HG02623 (cell line): ENCODE data around the gene DDX1.

ENCODE experiments used
- ATAC-seq: cut with Tn5 transposase; IDR thresholded peaks from one replicate; pipeline ENCODE4 v1.9.1; 2021; ENCODE audit warnings: moderate library complexity; ENCODE audit not compliant: unreplicated experiment

DDX1 gene

DNA sequence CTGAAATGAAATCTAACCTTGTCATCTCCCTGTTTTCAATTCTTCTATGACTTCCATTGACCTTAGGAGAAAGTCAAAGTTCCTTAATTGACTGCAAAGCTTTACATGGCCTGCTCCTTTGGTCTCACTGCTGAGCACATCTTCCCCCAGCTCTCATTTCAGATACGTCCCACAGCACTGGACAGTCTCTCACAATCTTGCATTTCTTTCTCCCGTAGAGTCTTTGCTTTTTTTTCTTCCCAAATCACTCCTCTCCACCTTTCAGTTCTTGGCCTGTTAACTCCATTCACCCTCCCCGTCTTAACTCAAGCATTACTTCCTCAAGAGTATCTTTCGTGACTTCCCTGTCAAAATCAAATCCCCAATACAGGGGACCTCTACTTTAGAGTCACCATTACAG is 67.2 kb downstream of the DDX1 start:
- ATAC-seq: no peak

- ATAC-seq: no peak
Observed at GRCh38 chr2:15660491-15661294, 69.0 kb downstream of the DDX1 start.

GRCh38 chr2:15661295-15661569 is 69.6 kb downstream of the DDX1 start:
- ATAC-seq: no peak

- ATAC-seq: no peak
Observed at GRCh38 chr2:15662026-15662425, 70.4 kb downstream of the DDX1 start.

GRCh38 chr2:15662579-15662978 is 70.9 kb downstream of the DDX1 start:
- no peak for ATAC-seq

GRCh38 chr2:15663802-15664201 is 72.1 kb downstream of the DDX1 start:
- ATAC-seq: no peak

DNA sequence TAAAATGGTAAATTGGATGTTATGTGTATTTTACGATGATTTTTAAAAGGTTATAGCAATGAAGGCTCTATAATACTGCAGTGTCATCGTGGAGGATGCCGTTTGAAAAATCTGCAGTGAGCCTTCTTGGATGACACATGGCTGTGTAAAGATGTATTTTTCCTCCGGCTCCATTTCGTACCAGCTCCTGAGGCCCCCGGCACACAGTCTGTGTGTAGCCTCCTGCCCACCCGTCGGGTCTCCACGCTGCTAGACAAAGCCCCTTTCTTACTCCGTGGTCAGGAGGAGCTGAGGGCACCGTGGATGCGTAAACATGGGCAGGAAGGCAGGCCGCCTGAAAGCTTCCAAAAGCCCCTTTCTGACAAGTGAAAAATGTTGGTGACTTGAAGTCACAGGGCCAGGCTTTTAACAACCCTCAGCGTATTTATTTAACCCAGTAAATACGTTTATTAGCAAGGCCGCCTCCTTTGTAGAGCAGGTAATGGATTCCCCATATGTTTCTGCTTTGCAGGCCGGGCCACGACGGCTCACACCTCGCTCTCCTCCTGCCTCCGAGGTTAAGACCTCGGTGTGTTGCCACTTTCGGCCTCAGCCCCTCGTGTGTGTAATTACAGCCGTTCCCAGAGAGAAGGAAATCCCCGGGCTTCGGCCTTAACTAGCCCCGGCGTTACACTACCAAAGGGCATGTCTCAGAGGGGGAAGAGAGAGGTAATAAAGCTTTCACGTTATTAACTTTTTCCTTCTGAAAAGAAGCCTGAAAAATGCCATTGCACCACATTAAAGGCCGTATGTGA is 72.8 kb downstream of the DDX1 start:
- no peak for ATAC-seq

- no peak for ATAC-seq
Observed at GRCh38 chr2:15665067-15665942, 73.6 kb downstream of the DDX1 start.

GRCh38 chr2:15665943-15666460 is 74.3 kb downstream of the DDX1 start:
- ATAC-seq: no peak

DNA sequence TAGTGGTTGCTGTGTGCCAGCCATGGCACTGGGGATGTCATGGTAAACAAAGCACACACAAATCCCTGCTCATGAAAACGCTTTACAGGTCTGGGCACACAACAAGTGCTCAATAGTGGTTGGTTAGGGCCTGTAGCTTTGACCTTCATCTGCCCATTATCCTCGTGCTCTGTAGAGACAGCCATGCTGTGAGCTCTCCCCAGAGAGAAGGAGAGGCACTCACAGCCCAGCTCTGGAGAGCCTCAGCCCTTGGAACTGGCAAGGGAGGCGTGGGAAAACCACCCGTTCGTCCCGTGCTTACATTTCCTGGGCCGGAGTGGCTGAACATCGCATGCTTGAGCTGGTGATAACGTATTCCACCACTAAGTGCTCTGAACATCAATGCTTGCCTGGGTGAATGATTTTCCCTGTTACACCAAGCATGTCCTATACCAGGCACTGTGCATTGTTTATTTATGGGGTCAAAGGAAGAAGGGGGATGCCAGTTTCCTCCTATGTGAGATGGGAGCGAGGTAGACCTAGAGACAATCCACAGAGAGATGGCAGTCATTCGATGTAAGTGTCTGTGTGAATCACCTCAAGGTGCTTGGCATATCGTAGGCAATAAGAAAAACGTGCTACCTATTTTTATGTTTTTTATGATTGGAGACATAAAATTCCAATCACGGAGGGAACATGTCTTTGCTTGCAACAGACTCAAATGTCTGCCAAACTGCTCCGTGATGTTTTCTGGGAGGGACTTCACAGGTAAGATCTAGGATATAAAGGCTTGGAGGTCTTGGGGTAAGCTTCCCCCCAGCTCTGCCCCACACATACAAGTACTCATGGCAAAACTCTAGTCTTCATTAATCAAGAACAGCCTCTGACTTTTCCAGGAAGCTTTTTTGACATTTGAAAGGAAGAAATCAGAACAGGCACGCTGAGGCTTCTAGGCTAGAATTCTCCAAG is 75.5 kb downstream of the DDX1 start:
- ATAC-seq: no peak

- ATAC-seq: no peak
Observed at GRCh38 chr2:15667809-15668556, 76.3 kb downstream of the DDX1 start.

GRCh38 chr2:15668611-15669305 is 77.1 kb downstream of the DDX1 start:
- ATAC-seq: no peak

DNA sequence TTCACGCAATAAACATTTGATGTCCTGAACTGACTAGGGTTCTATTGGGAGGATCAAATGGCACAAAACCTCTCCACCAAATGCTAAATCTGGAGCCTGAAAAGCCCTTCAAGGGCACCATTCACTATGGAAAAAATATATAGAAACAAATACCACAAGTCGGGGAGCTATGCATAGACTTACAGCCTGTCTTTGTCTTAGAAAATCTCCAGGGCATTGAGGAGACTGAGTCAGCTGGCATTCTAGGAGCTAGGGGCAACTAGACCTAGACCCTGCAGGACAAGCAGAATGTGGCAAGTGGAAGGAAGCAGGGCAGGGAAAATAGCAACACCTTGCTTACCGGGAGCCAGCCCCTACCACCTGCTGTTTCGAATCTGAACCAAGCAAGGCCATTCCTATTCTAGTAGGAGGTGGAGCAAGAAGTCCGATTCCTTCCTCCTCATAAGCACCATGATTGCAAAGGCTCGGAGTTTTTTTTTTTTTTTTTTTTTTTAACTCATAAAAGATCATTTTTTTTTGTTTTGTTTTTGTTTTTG is 77.8 kb downstream of the DDX1 start:
- ATAC-seq: no peak

GRCh38 chr2:15670469-15670868 is 78.8 kb downstream of the DDX1 start:
- ATAC-seq: no peak

DNA sequence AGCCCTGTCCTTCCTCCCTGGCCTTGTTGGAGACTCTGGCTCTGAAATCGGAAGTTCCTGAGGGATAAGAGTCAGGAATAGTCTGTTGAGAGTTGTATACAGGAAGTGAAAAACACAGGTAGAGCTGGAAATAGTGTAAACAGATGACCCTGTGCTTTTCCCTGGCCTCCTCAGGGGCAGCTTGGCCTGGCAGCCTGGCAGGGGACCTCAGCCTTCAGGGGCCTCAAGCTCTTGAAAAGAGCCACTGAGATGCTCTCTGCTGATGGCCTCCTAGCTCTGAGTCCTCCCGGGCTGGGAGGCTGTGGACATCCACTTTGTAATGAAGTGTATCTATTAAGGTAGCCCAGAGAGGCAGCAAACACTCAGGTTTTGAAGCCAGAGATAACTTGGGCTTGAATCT is 79.3 kb downstream of the DDX1 start:
- no peak for ATAC-seq

DNA sequence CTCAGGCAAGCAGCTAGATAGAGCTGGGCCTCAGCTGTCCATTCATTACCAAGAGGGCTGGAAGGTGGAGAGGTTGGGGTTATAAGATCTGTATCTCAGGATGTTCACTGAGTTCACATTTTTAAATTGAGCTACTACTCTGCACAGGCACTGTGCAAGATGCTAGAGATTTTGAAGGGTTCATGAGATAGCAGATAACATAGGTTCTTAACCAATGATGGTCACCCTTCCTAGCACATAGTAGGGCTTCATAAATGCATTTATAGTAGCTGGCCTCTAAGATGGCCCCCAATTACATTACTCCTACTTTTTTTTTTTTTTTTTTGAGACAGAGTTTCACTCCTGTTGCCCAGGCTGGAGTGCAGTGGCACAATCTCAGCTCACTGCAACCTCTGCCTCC is 79.7 kb downstream of the DDX1 start:
- no peak for ATAC-seq

DNA sequence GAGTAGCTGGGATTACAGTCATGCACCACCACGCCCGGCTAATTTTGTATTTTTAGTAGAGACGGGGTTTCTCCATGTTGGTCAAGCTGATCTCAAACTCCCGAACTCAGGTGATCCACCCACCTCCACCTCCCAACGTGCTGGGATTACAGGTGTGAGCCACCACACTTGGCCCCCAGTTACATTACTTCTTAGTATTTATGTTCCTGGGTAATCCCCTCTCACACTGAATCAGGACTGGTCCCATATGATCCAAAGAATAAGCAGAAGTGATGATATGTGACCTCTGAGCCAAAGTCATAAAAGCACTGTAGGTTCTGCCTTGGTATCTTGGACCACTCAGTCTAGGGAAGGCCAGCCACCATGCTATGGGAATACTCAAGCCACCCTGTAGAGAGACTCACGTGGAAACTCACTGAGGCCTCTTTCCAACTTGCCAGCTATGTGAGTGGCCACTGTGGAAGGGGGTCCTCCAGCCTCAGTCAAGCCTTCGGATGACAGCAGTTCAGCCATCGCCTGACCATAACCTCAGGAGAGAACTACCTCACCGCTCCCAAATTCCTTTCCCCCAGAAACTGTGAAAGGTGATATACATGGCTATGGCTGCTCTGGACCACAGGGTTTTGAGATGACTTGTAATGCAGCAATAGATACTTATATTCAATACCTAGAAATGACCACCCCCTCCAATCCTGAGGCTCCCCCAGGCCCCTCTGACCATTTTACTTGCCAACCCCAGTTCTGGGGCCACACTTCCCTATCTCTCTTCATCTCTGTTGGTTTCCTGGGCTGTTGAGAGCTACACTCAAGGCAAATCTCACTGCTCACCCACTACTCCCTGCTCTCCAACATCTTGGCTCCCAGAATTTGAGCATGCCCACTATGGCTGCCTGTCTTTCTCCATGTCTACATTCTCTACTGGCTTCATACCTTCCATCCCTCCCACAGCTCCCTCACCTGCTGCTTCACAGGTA is 80.5 kb downstream of the DDX1 start:
- no peak for ATAC-seq
